Endothelial cell of umbilical vein (primary cell): ENCODE data around the gene IST1.
"Not testable (repeated sequence)": the region's sequence is repeated elsewhere in the genome, so short reads cannot be mapped to it uniquely, and the experiment has no call there.

Experiments
- EZH2 ChIP-seq: IDR thresholded peaks from 2 replicates; pipeline ENCODE4 v1.6.1; 2012; ENCODE audit warnings: borderline replicate concordance, low read depth, mild to moderate bottlenecking, moderate library complexity, low read length, inconsistent platforms; ENCODE audit not compliant: severe bottlenecking
- MYC ChIP-seq: IDR thresholded peaks from one replicate; pipeline ENCODE4 v1.6.1; 2011; ENCODE audit warnings: mild to moderate bottlenecking, low read depth, low read length
- POLR2A ChIP-seq: IDR thresholded peaks from 2 replicates; pipeline ENCODE4 v1.6.1; 2012; ENCODE audit warnings: low read depth, mild to moderate bottlenecking, control low read depth, low read length
- POLR2AphosphoS5 ChIP-seq: IDR thresholded peaks from 2 replicates; pipeline ENCODE4 v1.6.1; 2012; ENCODE audit warnings: low read depth, mild to moderate bottlenecking, control low read depth, low read length, moderate library complexity; ENCODE audit not compliant: insufficient read depth
- TF ChIP-seq, protein P1 (sequence below), 2 donors: IDR thresholded peaks; 1 replicate in 1 of 2; 2 replicates in 1 of 2; pipeline ENCODE4 v1.5.1; 2011; ENCODE audit warnings: low read length in 2 of 2, mild to moderate bottlenecking in 2 of 2, moderate library complexity in 2 of 2, control low read depth in 1 of 2, inconsistent platforms in 1 of 2, low read depth in 1 of 2; ENCODE audit not compliant: insufficient read depth in 1 of 2; ENCODE audit errors: extremely low read depth in 1 of 2
- TF ChIP-seq, protein P2 (sequence below): IDR thresholded peaks from 2 replicates; pipeline ENCODE4 v1.6.1; 2011; ENCODE audit not compliant: insufficient read depth, insufficient read length

DNA sequence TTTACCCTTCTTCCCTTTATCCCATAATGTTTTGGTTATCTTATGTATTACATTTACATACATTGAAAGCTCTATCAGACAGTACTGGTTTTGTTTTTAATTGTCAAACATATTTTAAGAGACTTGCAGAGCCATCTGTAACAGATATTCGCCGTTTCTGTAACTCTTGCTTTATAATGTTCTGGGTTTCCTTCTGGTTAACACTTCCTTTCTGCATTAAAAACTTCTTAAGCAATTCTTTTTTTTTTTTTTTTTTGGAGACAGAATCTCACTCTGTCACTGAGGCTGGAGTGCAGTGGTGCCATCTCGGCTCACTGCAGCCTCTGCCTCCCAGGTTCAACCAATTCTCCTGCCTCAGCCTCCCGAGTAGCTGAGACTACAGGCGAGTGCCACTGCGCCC is 10.4 kb downstream of the IST1 start:
- TF ChIP-seq EZH2, POLR2A, POLR2AphosphoS5, MYC: not testable (repeated sequence)
- TF ChIP-seq, protein P1, sequence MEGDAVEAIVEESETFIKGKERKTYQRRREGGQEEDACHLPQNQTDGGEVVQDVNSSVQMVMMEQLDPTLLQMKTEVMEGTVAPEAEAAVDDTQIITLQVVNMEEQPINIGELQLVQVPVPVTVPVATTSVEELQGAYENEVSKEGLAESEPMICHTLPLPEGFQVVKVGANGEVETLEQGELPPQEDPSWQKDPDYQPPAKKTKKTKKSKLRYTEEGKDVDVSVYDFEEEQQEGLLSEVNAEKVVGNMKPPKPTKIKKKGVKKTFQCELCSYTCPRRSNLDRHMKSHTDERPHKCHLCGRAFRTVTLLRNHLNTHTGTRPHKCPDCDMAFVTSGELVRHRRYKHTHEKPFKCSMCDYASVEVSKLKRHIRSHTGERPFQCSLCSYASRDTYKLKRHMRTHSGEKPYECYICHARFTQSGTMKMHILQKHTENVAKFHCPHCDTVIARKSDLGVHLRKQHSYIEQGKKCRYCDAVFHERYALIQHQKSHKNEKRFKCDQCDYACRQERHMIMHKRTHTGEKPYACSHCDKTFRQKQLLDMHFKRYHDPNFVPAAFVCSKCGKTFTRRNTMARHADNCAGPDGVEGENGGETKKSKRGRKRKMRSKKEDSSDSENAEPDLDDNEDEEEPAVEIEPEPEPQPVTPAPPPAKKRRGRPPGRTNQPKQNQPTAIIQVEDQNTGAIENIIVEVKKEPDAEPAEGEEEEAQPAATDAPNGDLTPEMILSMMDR (IDR thresholded peaks at IDR 0.05; ENCODE audit: extremely low read depth in 1 of 2, insufficient read depth in 1 of 2, low read depth in 1 of 2, low read length in 2 of 2): not testable (repeated sequence)
- TF ChIP-seq, protein P2, sequence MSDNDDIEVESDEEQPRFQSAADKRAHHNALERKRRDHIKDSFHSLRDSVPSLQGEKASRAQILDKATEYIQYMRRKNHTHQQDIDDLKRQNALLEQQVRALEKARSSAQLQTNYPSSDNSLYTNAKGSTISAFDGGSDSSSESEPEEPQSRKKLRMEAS: not testable (repeated sequence)
